CD4-positive, alpha-beta T cell treated with Interferon alpha-2 for 1 hour (primary cell): Measurements from ENCODE around the gene PHC1.

Source experiments
- DNase-seq, 2 donors: peaks; one replicate each; pipeline ENCODE4 v3.0.0-alpha.2; 2020 to 2022

The PHC1 gene

GRCh38 chr12:8950702-8951478, 36.6 kb downstream of the PHC1 start:
- DNase-seq = peak in 1 of 2 donors; percentile 64

GRCh38 chr12:8951744-8952143, 37.4 kb downstream of the PHC1 start:
- peak; percentile 28 to 68 for DNase-seq

- peak; percentile 55 to 82 for DNase-seq
Measured at GRCh38 chr12:8953773-8954402, 39.6 kb downstream of the PHC1 start.

- DNase-seq = no peak
Measured at GRCh38 chr12:8956073-8956472, 41.8 kb downstream of the PHC1 start.

GRCh38 chr12:8956772-8957171, 42.5 kb downstream of the PHC1 start:
- no peak for DNase-seq

- DNase-seq = no peak
Measured at GRCh38 chr12:8957561-8957960, 43.3 kb downstream of the PHC1 start.

- no peak for DNase-seq
Measured at GRCh38 chr12:8958066-8958465, 43.8 kb downstream of the PHC1 start.

- DNase-seq = peak in 1 of 2 donors; percentile 54
Measured at GRCh38 chr12:8960176-8960575, 45.9 kb downstream of the PHC1 start.

GRCh38 chr12:8968761-8969160, 54.5 kb downstream of the PHC1 start:
- no peak for DNase-seq

- no peak for DNase-seq
Measured at GRCh38 chr12:8969861-8970411, 55.6 kb downstream of the PHC1 start.

GRCh38 chr12:8970432-8970831, 56.1 kb downstream of the PHC1 start:
- DNase-seq = no peak

GRCh38 chr12:8980137-8980536, 65.8 kb downstream of the PHC1 start:
- no peak for DNase-seq

- DNase-seq = no peak
Measured at GRCh38 chr12:8985213-8985754, 71.0 kb downstream of the PHC1 start.

GRCh38 chr12:8987163-8987562, 72.9 kb downstream of the PHC1 start:
- no peak for DNase-seq

- DNase-seq = no peak
Measured at GRCh38 chr12:8987685-8988084, 73.4 kb downstream of the PHC1 start.

- DNase-seq = peak in 1 of 2 donors; percentile 53
Measured at GRCh38 chr12:8989413-8989812, 75.1 kb downstream of the PHC1 start, which contains the start of gene KLRG1. TSS of gene KLRG1 (plus strand) at chr12:8989546. CDS start at chr12:8989636, 90 bp downstream.
